Measurements from ENCODE around the gene IFT88.

GRCh38 chr13:20686167-20686566 is 119.2 kb downstream of the IFT88 start:
- TF ChIP-seq CTCF (IDR thresholded peaks at IDR 0.05; ENCODE audit: low read length) (no peak), EZH2phosphoT487 (IDR thresholded peaks at IDR 0.05; ENCODE audit: low read length) (no peak)

All from MM.1S (cell line).